ENCODE results near the gene PLA2G2D.

PLA2G2D gene

DNA sequence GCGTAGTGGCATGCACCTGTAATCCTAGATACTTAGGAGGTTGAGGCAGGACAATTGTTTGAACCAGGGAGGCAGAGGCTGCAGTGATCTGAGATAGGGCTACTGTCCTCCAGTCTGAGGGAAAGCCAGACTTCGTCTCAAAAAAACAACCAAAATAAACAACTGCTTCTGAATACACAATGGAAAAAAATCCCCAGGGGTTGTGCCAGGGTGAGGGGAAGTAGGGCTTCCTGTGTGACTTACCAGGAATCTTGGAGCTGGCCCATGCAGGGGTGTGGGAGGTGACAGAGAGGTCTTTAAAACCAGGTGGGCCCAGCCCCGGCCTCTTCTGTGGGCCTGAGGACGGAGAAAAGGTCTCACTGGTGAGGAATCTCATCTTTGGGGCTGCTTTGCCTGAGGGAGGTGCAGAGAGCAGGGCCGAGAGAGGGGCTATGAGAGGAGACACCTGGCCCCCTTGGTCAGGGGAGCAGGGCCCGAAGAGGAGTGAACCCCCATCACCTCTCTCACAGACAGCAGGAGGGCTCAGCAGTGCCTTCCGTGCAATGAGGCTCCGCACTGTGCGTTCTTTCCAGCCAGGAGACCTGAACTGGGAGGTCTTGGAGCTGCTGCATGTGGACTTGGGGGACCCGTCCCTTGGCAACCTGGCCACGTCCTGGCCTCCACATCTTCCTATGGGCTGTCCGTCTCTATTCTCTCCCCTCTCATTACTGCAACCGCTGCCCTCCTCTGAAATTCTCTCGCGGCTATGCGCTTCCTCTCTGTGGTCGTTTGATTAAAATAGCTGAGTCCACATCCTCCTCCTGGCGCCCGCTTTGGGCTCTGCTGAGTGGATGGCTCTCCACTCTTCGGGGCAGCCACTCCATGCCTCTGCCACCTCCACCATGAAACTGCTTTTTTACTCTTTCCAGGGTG, 38.6 kb downstream of the PLA2G2D start:
- 92% methylated on average over 19 of the region's 20 CpGs for WGBS
- Histone ChIP-seq H3K9ac (ENCODE audit: low read depth, low read length) (no peak overlapping the region), H3K4me1 (ENCODE audit: insufficient read depth, low read length) (no peaks in the 10 kb centered on the region), H3K27ac (ENCODE audit: low read depth, low read length) (no peak overlapping the region), H3K27me3 (ENCODE audit: insufficient read depth, low read length) (no peaks in the 10 kb centered on the region), H3K4me3 (ENCODE audit: low read length) (no peak overlapping the region), H3K36me3 (ENCODE audit: insufficient read depth, low read length) (no peaks in the 10 kb centered on the region), H3K9me3 (ENCODE audit: insufficient read depth, low read depth, low read length) (no peaks in the 10 kb centered on the region)

DNA sequence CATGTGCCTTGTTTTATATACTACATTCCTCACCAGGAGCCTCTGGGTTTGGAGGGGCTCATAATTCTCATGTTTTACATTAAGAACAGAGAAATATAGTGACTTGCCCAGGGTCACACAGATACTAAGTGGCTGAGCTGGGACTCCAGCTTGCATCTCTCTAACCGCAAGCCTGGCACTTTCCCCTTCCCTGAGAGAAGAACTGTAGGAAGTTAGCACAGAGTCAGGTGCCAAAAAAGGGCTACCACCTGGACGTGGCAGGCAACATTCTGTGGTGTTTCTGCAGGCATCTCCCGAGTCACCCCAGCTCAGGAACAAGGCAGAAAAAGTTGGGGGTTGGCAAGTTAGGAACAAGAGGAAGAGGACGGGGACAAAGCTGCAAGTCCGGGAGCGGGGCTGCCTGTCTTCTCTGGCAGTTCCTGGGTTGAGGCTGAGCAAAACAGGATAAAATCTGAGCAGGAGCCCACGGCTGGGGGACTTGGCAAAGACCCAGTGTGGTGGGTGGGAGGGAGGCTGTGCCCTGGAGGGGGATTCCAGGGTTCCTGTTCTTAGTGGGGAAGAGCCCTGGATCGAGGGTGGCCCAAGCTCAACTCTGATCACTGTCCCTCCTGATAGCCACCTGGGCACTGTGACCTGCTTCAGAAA, 39.6 kb downstream of the PLA2G2D start:
- H3K27me3 ChIP-seq (ENCODE audit: insufficient read depth, low read length) = no peaks in the 10 kb centered on the region
- 91% methylated on average over 8 of the region's 8 CpGs for WGBS
- H3K4me3 ChIP-seq (ENCODE audit: low read length) = no peak overlapping the region
- no peak overlapping the region for H3K27ac ChIP-seq (ENCODE audit: low read depth, low read length)
- H3K9me3 ChIP-seq (ENCODE audit: insufficient read depth, low read depth, low read length) = no peaks in the 10 kb centered on the region
- H3K4me1 ChIP-seq (ENCODE audit: insufficient read depth, low read length) = no peaks in the 10 kb centered on the region
- no peaks in the 10 kb centered on the region for H3K36me3 ChIP-seq (ENCODE audit: insufficient read depth, low read length)
- no peak overlapping the region for H3K9ac ChIP-seq (ENCODE audit: low read depth, low read length)

GRCh38 chr1:20078711-20079110, 40.6 kb downstream of the PLA2G2D start:
- no peak overlapping the region for H3K27ac ChIP-seq (ENCODE audit: low read depth, low read length)
- no peaks in the 10 kb centered on the region for H3K36me3 ChIP-seq (ENCODE audit: insufficient read depth, low read length)
- no peaks in the 10 kb centered on the region for H3K27me3 ChIP-seq (ENCODE audit: insufficient read depth, low read length)
- no peaks in the 10 kb centered on the region for H3K4me1 ChIP-seq (ENCODE audit: insufficient read depth, low read length)
- whole genome bisulfite sequencing = 93% methylated on average over 5 of the region's 5 CpGs
- H3K9ac ChIP-seq (ENCODE audit: low read depth, low read length) = no peak overlapping the region
- H3K4me3 ChIP-seq (ENCODE audit: low read length) = no peak overlapping the region
- no peaks in the 10 kb centered on the region for H3K9me3 ChIP-seq (ENCODE audit: insufficient read depth, low read depth, low read length)

GRCh38 chr1:20078171-20078651, 41.1 kb downstream of the PLA2G2D start:
- H3K4me3 ChIP-seq (ENCODE audit: low read length) = no peak overlapping the region
- no peak overlapping the region for H3K9ac ChIP-seq (ENCODE audit: low read depth, low read length)
- H3K9me3 ChIP-seq (ENCODE audit: insufficient read depth, low read depth, low read length) = no peaks in the 10 kb centered on the region

DNA sequence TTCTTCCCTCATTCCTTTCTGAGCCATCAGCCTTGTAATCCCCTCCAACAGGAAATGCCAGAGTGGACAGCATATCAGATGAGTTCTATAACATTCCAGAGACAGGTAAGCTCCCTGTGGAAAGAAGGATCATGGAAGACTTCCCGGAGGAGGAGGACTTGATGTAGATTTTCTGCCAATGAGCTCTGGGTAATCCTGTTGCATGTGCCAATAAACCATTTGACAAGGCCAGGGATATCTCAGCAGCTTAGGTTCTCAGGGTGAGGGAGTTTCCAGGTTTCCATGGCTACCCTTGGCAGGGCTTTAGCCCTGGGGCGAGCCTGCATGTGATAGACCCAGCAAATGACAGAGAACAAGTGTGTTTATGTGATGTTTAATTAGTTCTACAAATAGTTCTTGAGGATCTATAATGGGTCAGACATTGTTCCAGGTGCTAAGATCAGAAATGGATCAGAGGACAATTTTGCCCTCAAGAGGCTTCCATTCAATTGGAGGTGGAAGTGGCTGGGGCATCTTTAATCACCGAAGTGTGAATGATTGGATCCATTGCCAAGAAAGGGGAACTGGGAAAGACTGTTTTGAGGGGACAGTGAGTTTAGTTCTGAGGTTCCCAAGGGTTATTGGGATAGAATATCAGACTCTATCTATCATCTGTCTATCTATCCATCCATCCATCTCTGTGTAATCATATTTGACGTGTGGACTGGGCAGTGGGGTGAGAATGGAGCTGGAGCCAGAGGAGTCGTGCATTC, 42.5 kb downstream of the PLA2G2D start:
- 95% methylated on average over 5 of the region's 5 CpGs for WGBS
- no peak overlapping the region for H3K4me3 ChIP-seq (ENCODE audit: low read length)
- H3K27ac ChIP-seq (ENCODE audit: low read depth, low read length) = no peak overlapping the region
- no peaks in the 10 kb centered on the region for H3K36me3 ChIP-seq (ENCODE audit: insufficient read depth, low read length)
- H3K4me1 ChIP-seq (ENCODE audit: insufficient read depth, low read length) = no peaks in the 10 kb centered on the region
- H3K27me3 ChIP-seq (ENCODE audit: insufficient read depth, low read length) = no peaks in the 10 kb centered on the region
- no peak overlapping the region for H3K9ac ChIP-seq (ENCODE audit: low read depth, low read length)
- H3K9me3 ChIP-seq (ENCODE audit: insufficient read depth, low read depth, low read length) = no peaks in the 10 kb centered on the region

More at GRCh38 chr1:20078171-20078651, 41.1 kb downstream of the PLA2G2D start:
- Histone ChIP-seq H3K27me3 (ENCODE audit: insufficient read depth, low read length) (no peaks in the 10 kb centered on the region), H3K4me1 (ENCODE audit: insufficient read depth, low read length) (no peaks in the 10 kb centered on the region), H3K36me3 (ENCODE audit: insufficient read depth, low read length) (no peaks in the 10 kb centered on the region), H3K27ac (ENCODE audit: low read depth, low read length) (no peak overlapping the region)
- WGBS = 95% methylated on average over 8 of the region's 8 CpGs

- H3K9ac ChIP-seq (ENCODE audit: low read depth, low read length) = no peak overlapping the region
- no peaks in the 10 kb centered on the region for H3K27me3 ChIP-seq (ENCODE audit: insufficient read depth, low read length)
- no peaks in the 10 kb centered on the region for H3K36me3 ChIP-seq (ENCODE audit: insufficient read depth, low read length)
- no peaks in the 10 kb centered on the region for H3K9me3 ChIP-seq (ENCODE audit: insufficient read depth, low read depth, low read length)
- H3K4me3 ChIP-seq (ENCODE audit: low read length) = no peak overlapping the region
- WGBS = 87% methylated on average over 5 of the region's 5 CpGs
- no peaks in the 10 kb centered on the region for H3K4me1 ChIP-seq (ENCODE audit: insufficient read depth, low read length)
- no peak overlapping the region for H3K27ac ChIP-seq (ENCODE audit: low read depth, low read length)
Measured at GRCh38 chr1:20076223-20076622, 43.1 kb downstream of the PLA2G2D start.

DNA sequence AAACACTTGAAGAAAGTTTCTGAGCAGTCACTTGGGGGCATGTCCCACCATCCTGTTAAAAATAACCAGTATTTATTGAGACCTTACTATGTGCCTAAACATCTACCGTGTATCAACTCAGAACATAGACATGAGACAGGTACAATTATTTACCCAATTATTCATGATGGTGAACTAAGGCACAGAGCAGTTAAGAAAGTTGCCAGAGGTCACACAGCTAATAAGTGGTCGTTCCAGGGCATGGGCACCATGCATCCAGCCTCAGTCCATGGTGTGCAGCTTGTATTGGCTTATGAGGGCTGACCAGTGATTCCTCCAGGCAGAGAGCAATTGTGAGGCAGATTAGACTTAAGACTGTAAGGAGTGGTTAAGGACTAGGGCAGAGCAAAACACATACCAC, 44.0 kb downstream of the PLA2G2D start:
- no peak overlapping the region for H3K4me3 ChIP-seq (ENCODE audit: low read length)
- no peaks in the 10 kb centered on the region for H3K27me3 ChIP-seq (ENCODE audit: insufficient read depth, low read length)
- 94% methylated on average over 2 of the region's 2 CpGs for WGBS
- H3K36me3 ChIP-seq (ENCODE audit: insufficient read depth, low read length) = no peaks in the 10 kb centered on the region
- H3K27ac ChIP-seq (ENCODE audit: low read depth, low read length) = no peak overlapping the region
- H3K4me1 ChIP-seq (ENCODE audit: insufficient read depth, low read length) = no peaks in the 10 kb centered on the region
- H3K9ac ChIP-seq (ENCODE audit: low read depth, low read length) = no peak overlapping the region
- H3K9me3 ChIP-seq (ENCODE audit: insufficient read depth, low read depth, low read length) = no peaks in the 10 kb centered on the region

GRCh38 chr1:20074725-20075171, 44.6 kb downstream of the PLA2G2D start:
- Histone ChIP-seq H3K9me3 (ENCODE audit: insufficient read depth, low read depth, low read length) (no peaks in the 10 kb centered on the region), H3K27ac (ENCODE audit: low read depth, low read length) (no peak overlapping the region), H3K4me1 (ENCODE audit: insufficient read depth, low read length) (no peaks in the 10 kb centered on the region), H3K36me3 (ENCODE audit: insufficient read depth, low read length) (no peaks in the 10 kb centered on the region), H3K27me3 (ENCODE audit: insufficient read depth, low read length) (no peaks in the 10 kb centered on the region), H3K4me3 (ENCODE audit: low read length) (no peak overlapping the region), H3K9ac (ENCODE audit: low read depth, low read length) (no peak overlapping the region)
- WGBS = 93% methylated on average over 8 of the region's 8 CpGs

- Histone ChIP-seq H3K27ac (ENCODE audit: low read depth, low read length) (no peak overlapping the region), H3K4me1 (ENCODE audit: insufficient read depth, low read length) (no peaks in the 10 kb centered on the region), H3K9me3 (ENCODE audit: insufficient read depth, low read depth, low read length) (no peaks in the 10 kb centered on the region), H3K36me3 (ENCODE audit: insufficient read depth, low read length) (no peaks in the 10 kb centered on the region), H3K4me3 (ENCODE audit: low read length) (no peak overlapping the region), H3K9ac (ENCODE audit: low read depth, low read length) (no peak overlapping the region), H3K27me3 (ENCODE audit: insufficient read depth, low read length) (no peaks in the 10 kb centered on the region)
- 93% methylated on average over 11 of the region's 11 CpGs for WGBS
Measured at GRCh38 chr1:20074055-20074724, 45.1 kb downstream of the PLA2G2D start.

GRCh38 chr1:20073256-20073655, 46.1 kb downstream of the PLA2G2D start:
- Histone ChIP-seq H3K9ac (ENCODE audit: low read depth, low read length) (no peak overlapping the region), H3K27ac (ENCODE audit: low read depth, low read length) (no peak overlapping the region), H3K4me3 (ENCODE audit: low read length) (no peak overlapping the region), H3K9me3 (ENCODE audit: insufficient read depth, low read depth, low read length) (no peaks in the 10 kb centered on the region), H3K36me3 (ENCODE audit: insufficient read depth, low read length) (no peaks in the 10 kb centered on the region), H3K4me1 (ENCODE audit: insufficient read depth, low read length) (no peaks in the 10 kb centered on the region), H3K27me3 (ENCODE audit: insufficient read depth, low read length) (no peaks in the 10 kb centered on the region)
- whole genome bisulfite sequencing = 95% methylated on average over 2 of the region's 2 CpGs
